HEK293 (cell line): ENCODE data around the gene HMGN4.

ENCODE experiments used
- ATF2 ChIP-seq: fragments of 450-650 bp; formaldehyde crosslinking; IDR thresholded peaks from 2 replicates; pipeline ENCODE4 v1.5.1; 2016; ENCODE audit warnings: missing biosample characterization, missing genetic modification characterization, low read depth
- KLF1 ChIP-seq: fragments of 450-650 bp; formaldehyde crosslinking; IDR thresholded peaks from 2 replicates; pipeline ENCODE4 v1.5.1; 2016; ENCODE audit warnings: missing biosample characterization, missing genetic modification characterization
- KLF10 ChIP-seq: fragments of 450-650 bp; IDR thresholded peaks from 2 replicates; pipeline ENCODE4 v1.5.1; 2018; ENCODE audit warnings: missing biosample characterization, mild to moderate bottlenecking, missing genetic modification characterization
- REST ChIP-seq: fragments of 450-650 bp; formaldehyde crosslinking; IDR thresholded peaks from 2 replicates; pipeline ENCODE4 v1.5.1; 2016; ENCODE audit warnings: missing biosample characterization, missing genetic modification characterization
- SALL2 ChIP-seq: fragments of 450-650 bp; formaldehyde crosslinking; IDR thresholded peaks from 2 replicates; pipeline ENCODE4 v1.5.0; 2017; ENCODE audit warnings: missing biosample characterization, mild to moderate bottlenecking, missing genetic modification characterization, borderline replicate concordance
- SP2 ChIP-seq: fragments of 450-650 bp; formaldehyde crosslinking; IDR thresholded peaks from 2 replicates; pipeline ENCODE4 v1.5.1; 2016; ENCODE audit warnings: missing biosample characterization, missing genetic modification characterization
- SP7 ChIP-seq: fragments of 450-650 bp; formaldehyde crosslinking; IDR thresholded peaks from 2 replicates; pipeline ENCODE4 v1.5.1; 2016; ENCODE audit warnings: missing biosample characterization, missing genetic modification characterization
- TCF7L2 ChIP-seq: IDR thresholded peaks from 2 replicates; pipeline ENCODE4 v1.6.1; 2011; ENCODE audit warnings: low read depth, mild to moderate bottlenecking, inconsistent platforms, low read length, moderate library complexity, borderline replicate concordance
- TSHZ1 ChIP-seq: fragments of 450-650 bp; formaldehyde crosslinking; IDR thresholded peaks from 2 replicates; pipeline ENCODE4 v1.5.1; 2016; ENCODE audit warnings: missing biosample characterization, missing genetic modification characterization, borderline replicate concordance
- ZBTB20 ChIP-seq: fragments of 450-650 bp; formaldehyde crosslinking; IDR thresholded peaks from 2 replicates; pipeline ENCODE4 v1.5.1; 2016; ENCODE audit warnings: missing biosample characterization, missing genetic modification characterization
- ZEB2 ChIP-seq: fragments of 450-650 bp; formaldehyde crosslinking; IDR thresholded peaks from 2 replicates; pipeline ENCODE4 v1.5.1; 2016; ENCODE audit warnings: missing biosample characterization, missing genetic modification characterization
- ZNF10 ChIP-seq: fragments of 450-650 bp; formaldehyde crosslinking; IDR thresholded peaks from 2 replicates; pipeline ENCODE4 v1.5.1; 2017; ENCODE audit warnings: missing biosample characterization, missing genetic modification characterization
- ZNF155 ChIP-seq: fragments of 450-650 bp; formaldehyde crosslinking; IDR thresholded peaks from 2 replicates; pipeline ENCODE4 v1.5.1; 2016; ENCODE audit warnings: missing biosample characterization, missing genetic modification characterization
- ZNF169 ChIP-seq: fragments of 450-650 bp; formaldehyde crosslinking; IDR thresholded peaks from 2 replicates; pipeline ENCODE4 v1.5.1; 2016; ENCODE audit warnings: missing biosample characterization, missing genetic modification characterization
- ZNF175 ChIP-seq: fragments of 450-650 bp; formaldehyde crosslinking; IDR thresholded peaks from 2 replicates; pipeline ENCODE4 v1.5.1; 2016; ENCODE audit warnings: missing biosample characterization, missing genetic modification characterization
- ZNF19 ChIP-seq: fragments of 450-650 bp; formaldehyde crosslinking; IDR thresholded peaks from 2 replicates; pipeline ENCODE4; 2016; ENCODE audit warnings: missing biosample characterization, missing genetic modification characterization, low read depth
- ZNF221 ChIP-seq: fragments of 450-650 bp; formaldehyde crosslinking; IDR thresholded peaks from 2 replicates; pipeline ENCODE4 v1.5.1; 2017; ENCODE audit warnings: missing biosample characterization, missing genetic modification characterization, borderline replicate concordance
- ZNF335 ChIP-seq: fragments of 450-650 bp; formaldehyde crosslinking; conservative IDR thresholded peaks from 2 replicates; pipeline ENCODE4 v1.5.1; 2016; ENCODE audit warnings: missing biosample characterization, missing genetic modification characterization
- ZNF391 ChIP-seq: fragments of 450-650 bp; formaldehyde crosslinking; IDR thresholded peaks from 2 replicates; pipeline ENCODE4 v1.5.1; 2016; ENCODE audit warnings: low read depth, missing biosample characterization, missing genetic modification characterization, borderline replicate concordance
- ZNF398 ChIP-seq: fragments of 450-650 bp; formaldehyde crosslinking; IDR thresholded peaks from 2 replicates; pipeline ENCODE4 v1.5.1; 2017; ENCODE audit warnings: missing biosample characterization, missing genetic modification characterization
- ZNF416 ChIP-seq: fragments of 450-650 bp; formaldehyde crosslinking; IDR thresholded peaks from 2 replicates; pipeline ENCODE4 v1.5.1; 2016; ENCODE audit warnings: missing biosample characterization, missing genetic modification characterization
- ZNF423 ChIP-seq: fragments of 450-650 bp; formaldehyde crosslinking; IDR thresholded peaks from 2 replicates; pipeline ENCODE4 v1.5.1; 2016; ENCODE audit warnings: missing biosample characterization, missing genetic modification characterization
- ZNF521 ChIP-seq: fragments of 450-650 bp; formaldehyde crosslinking; IDR thresholded peaks from 2 replicates; pipeline ENCODE4 v1.5.1; 2017; ENCODE audit warnings: missing biosample characterization, mild to moderate bottlenecking, missing genetic modification characterization
- ZNF549 ChIP-seq: fragments of 450-650 bp; IDR thresholded peaks from 2 replicates; pipeline ENCODE4 v1.5.1; 2018; ENCODE audit warnings: missing biosample characterization, missing genetic modification characterization, mild to moderate bottlenecking, inconsistent platforms, moderate library complexity
- ZNF558 ChIP-seq: fragments of 450-650 bp; formaldehyde crosslinking; IDR thresholded peaks from 2 replicates; pipeline ENCODE4 v1.5.1; 2016; ENCODE audit warnings: missing biosample characterization, missing genetic modification characterization
- ZNF658 ChIP-seq: fragments of 450-650 bp; formaldehyde crosslinking; IDR thresholded peaks from 2 replicates; pipeline ENCODE4; 2016; ENCODE audit warnings: missing biosample characterization, missing genetic modification characterization
- ZNF792 ChIP-seq: fragments of 450-650 bp; formaldehyde crosslinking; IDR thresholded peaks from 2 replicates; pipeline ENCODE4 v1.5.1; 2016; ENCODE audit warnings: missing biosample characterization, missing genetic modification characterization
- ZSCAN23 ChIP-seq: fragments of 450-650 bp; formaldehyde crosslinking; IDR thresholded peaks from 2 replicates; pipeline ENCODE4 v1.5.1; 2016; ENCODE audit warnings: missing biosample characterization, missing genetic modification characterization

HMGN4 gene

GRCh38 chr6:26532699-26533531, 5.3 kb upstream of the HMGN4 start (continued):
- TF ChIP-seq TSHZ1: no peak
- no peak for TF ChIP-seq SALL2
- no peak for TF ChIP-seq ZNF423 (tag by site-specific recombination)
- TF ChIP-seq REST: no peak
- TF ChIP-seq ZNF221 (tag by site-specific recombination): no peak; the same call in 1 of the 2 replicates
- no peak for TF ChIP-seq ATF2 (tag by site-specific recombination)
- TF ChIP-seq ZNF549: no peak; the same call in 1 of the 2 replicates
- no peak for TF ChIP-seq ZNF19 (tag by site-specific recombination)
- no peak for TF ChIP-seq ZNF398 (tag by site-specific recombination)
- peak; percentile 73 for TF ChIP-seq SP7 (tag by site-specific recombination)
- no peak for TF ChIP-seq ZNF792
- peak; percentile 77 for TF ChIP-seq KLF10
- TF ChIP-seq ZNF169 (tag by site-specific recombination): no peak
- no peak for TF ChIP-seq ZSCAN23
- peak; percentile 86; the same call in 1 of the 2 replicates for TF ChIP-seq ZNF10
- no peak for TF ChIP-seq SP2
- no peak for TF ChIP-seq TCF7L2
- no peak for TF ChIP-seq ZNF155 (tag by site-specific recombination)
- TF ChIP-seq ZNF391 (tag by site-specific recombination): peak; percentile 52; the same call in 1 of the 2 replicates
- TF ChIP-seq ZNF335 (tag by site-specific recombination): peak; percentile 87
- TF ChIP-seq ZBTB20 (tag by site-specific recombination): no peak
- no peak for TF ChIP-seq ZNF416 (tag by site-specific recombination)
- no peak for TF ChIP-seq ZNF175
- no peak for TF ChIP-seq ZNF658 (tag by site-specific recombination)
- TF ChIP-seq ZNF558: peak; percentile 26; the same call in 1 of the 2 replicates
- TF ChIP-seq ZEB2 (tag by site-specific recombination): peak; percentile 53; the same call in 1 of the 2 replicates
- no peak for TF ChIP-seq ZNF521 (tag by site-specific recombination)
- no peak for TF ChIP-seq KLF1 (tag by site-specific recombination)
